ENCODE measurements around the gene PHF2.

Gene PHF2

DNA sequence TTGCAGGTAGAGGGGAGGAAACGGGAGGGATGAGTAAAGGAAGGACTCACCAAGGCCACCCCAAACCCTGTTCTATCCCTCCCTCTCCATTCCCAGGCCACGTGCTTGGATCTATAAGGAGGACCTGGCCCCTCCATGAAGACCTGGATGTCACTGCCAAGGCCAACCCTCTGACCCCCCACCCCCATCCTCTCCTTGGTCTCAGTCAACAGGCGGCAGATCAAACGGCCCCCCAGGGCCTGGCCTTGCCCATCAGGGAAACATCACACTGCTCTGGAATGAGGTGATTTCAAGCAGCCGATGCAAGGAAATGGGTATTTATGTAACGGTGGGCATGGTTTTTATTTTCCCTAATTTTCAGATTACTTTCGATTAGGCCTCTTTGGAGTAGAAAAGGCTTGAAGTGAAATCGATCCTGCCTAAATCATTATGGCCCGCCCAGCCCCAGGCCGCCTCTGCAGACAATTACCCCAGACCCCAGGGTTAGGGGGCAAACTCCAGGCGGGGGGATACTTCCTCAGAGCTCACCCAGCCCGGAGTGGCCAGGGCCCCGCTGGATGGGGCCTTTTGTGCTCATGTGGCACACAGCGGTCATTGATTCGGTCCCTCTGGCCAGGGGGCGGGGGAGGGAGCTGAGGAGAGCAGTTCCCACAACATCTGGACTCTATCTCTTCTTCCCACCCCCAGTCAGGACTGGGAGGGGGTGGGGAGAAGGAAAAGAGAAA, 125.3 kb downstream of the PHF2 start:
- DNase-seq (ENCODE audit: low spot score): no peak

- DNase-seq (ENCODE audit: low spot score): no peak
These were observed 125.9 kb downstream of the PHF2 start for GRCh38 chr9:93702261-93702660.

- DNase-seq (ENCODE audit: low spot score): no peak
These were observed 132.1 kb downstream of the PHF2 start for GRCh38 chr9:93708289-93708986.

DNA sequence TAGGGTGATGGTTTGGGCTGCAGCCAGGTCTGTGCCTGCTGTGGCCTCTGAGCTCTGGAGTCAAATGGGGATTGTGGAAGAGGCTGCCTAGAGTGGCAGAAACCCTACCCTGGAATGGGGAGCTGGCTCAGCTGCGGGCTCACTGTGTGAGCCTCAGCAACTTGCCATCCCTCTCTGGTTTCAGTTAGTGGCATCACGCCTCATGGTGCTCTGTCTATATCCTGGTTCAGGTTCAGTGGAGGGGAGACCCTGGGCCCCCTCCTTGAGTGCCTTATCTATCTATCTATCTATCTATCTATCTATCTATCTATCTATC, 132.6 kb downstream of the PHF2 start:
- DNase-seq (ENCODE audit: low spot score): no peak

GRCh38 chr9:93709600-93710369, 133.4 kb downstream of the PHF2 start:
- DNase-seq (ENCODE audit: low spot score): no peak

DNA sequence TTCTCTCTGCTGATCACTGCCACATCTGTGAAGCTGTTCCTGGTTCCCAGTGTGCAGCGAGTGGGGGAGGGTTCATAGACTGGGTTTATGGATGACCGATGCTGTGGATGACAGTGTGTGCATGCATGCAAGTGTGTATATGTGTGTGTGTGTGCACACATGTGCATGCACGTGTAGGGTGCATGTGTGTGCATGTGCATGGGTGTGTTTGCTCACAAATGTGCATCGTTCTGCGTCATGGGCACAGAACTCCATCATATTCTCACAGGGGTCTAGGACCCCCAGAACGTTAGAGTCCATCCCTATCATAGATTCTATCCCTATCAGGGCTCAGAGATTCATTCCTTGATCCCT, 134.0 kb downstream of the PHF2 start:
- no peak for DNase-seq (ENCODE audit: low spot score)

DNA sequence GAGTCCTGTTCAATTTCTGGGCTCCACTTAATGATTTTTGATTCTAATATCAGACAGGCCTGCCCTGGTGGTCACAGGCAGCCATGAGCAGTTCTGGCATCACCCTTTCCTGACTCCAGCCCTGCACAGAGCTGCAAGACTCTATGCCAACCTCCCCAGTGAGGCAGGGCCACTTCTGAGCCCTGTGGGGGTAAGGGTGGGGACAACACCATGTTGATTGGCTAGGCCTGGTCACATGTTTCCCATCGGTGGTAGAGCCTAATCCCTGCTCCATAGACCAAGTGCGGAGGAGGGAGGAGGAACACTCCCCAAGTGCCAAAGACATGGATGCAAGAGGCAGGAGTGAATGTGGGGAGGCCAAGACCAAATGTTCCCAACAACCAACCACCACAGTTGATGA, 134.6 kb downstream of the PHF2 start:
- no peak for DNase-seq (ENCODE audit: low spot score)

DNA sequence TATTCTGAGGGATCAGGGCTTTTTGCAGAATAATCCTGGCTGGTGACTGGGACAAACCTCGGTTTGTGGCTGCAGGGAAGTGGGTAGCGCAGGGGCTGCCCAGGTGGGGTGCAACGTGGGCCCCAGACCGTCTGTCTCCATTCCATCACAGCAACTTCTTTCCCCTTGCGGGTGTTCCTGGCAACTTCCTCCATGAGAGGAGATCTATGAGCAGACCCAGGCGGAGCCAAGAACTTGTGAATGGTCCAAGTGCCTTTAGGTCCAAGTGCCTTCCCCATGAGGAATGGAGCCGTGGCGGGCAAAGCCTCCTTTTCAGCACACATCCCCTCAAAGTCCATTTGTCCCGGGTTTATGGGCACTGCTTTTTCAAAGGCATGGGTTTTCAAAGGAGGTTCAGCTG, 136.5 kb downstream of the PHF2 start:
- DNase-seq (ENCODE audit: low spot score): no peak

DNA sequence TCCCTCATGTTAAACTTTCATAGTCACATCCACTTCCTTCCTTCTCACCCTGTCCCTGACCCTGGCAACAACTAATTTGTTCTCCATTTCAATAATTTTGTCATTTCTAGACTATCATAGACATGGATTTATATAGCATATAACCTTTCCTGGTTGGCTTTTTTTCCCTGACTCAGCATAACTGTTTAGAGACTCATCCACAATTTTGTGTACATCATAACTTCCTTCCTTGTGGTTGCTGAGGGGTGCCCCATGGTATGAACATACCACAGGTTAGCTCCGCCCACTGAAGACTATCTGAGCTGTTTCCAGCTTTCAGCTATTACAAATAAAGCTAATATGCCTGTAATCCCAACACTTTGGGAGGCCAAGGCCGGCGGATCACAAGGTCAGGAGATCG, 137.3 kb downstream of the PHF2 start:
- DNase-seq (ENCODE audit: low spot score): no peak

DNA sequence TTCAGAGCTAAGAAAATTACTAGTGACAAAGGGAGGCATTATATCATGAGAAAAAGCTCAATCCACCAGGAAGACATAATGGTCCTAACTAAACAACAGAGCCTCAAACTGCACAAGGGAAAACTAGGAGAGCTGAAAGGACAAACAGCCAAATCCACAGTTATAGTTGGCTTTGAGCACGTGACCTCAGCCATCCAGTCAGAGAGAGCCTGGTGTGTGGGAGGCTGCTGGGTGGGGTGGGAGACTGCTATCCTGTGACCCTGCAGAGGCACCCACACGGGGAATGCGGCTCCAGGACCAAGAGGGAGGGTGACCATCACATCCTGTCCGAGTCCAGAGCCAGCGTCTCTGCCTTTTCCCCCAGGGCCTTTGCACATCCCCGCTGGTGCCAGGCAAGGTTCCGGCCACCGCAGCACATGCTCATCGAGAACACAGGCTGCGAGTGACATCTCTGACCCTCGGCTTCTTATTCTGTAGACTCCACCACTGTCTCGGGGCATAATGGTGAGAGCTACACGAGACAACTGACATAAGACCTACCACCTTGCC, 145.1 kb downstream of the PHF2 start:
- no peak for DNase-seq (ENCODE audit: low spot score)

GRCh38 chr9:93724852-93725251, 148.5 kb downstream of the PHF2 start:
- no peak for DNase-seq (ENCODE audit: low spot score)

- DNase-seq (ENCODE audit: low spot score): no peak
These were observed 149.0 kb downstream of the PHF2 start for GRCh38 chr9:93725382-93725781.

GRCh38 chr9:93726147-93726546, 149.8 kb downstream of the PHF2 start:
- DNase-seq (ENCODE audit: low spot score): no peak
